SJSA1 (cell line): ENCODE results near the gene NOTO. TPM values are rescaled to one million over a fixed set of nuclear protein-coding genes. Genes with fewer than 3 reads are reported as not detected.
A peak's percentile ranks its signal among the peaks of the same experiment; 100 is the strongest.
"Not testable (repeated sequence)": the region's sequence is repeated elsewhere in the genome, so short reads cannot be mapped to it uniquely, and the experiment has no call there.

Experiments used
- DNase-seq, 2 experiments: peaks; one replicate each; pipeline ENCODE4 v3.0.0-alpha.2; 2015 to 2020; ENCODE audit warnings: low spot score in 2 of 2, low read depth in 1 of 2
- H3K27ac ChIP-seq: fragments of 250-450 bp; sonication (Bioruptor Pico); 2 replicates; pipeline ENCODE4 v1.5.1; 2020; ENCODE audit warnings: mild to moderate bottlenecking, moderate library complexity
- H3K27me3 ChIP-seq: fragments of 250-450 bp; sonication (Bioruptor Pico); replicated peaks from 2 replicates; pipeline ENCODE4 v1.5.1; 2020; ENCODE audit warnings: mild to moderate bottlenecking, moderate library complexity
- H3K36me3 ChIP-seq: fragments of 250-450 bp; sonication (Bioruptor Pico); 2 replicates; pipeline ENCODE4 v1.5.1; 2020; ENCODE audit warnings: mild to moderate bottlenecking
- H3K4me1 ChIP-seq: fragments of 250-450 bp; sonication (Bioruptor Pico); replicated peaks from 2 replicates; pipeline ENCODE4 v1.6.1; 2021; ENCODE audit warnings: mild to moderate bottlenecking
- H3K4me3 ChIP-seq: fragments of 250-450 bp; sonication (Bioruptor Pico); 2 replicates; pipeline ENCODE4 v1.5.1; 2020; ENCODE audit warnings: mild to moderate bottlenecking
- H3K9me3 ChIP-seq: fragments of 250-450 bp; sonication (Bioruptor Pico); replicated peaks from 2 replicates; pipeline ENCODE4 v1.5.1; 2020; ENCODE audit warnings: mild to moderate bottlenecking
- total RNA-seq: library from RNA; depleted of rRNA; stranded (reverse); fragments of >200 nt; shearing (Covaris generic); gene quantifications from 2 replicates; pipeline ENCODE4 v1.2.3, GENCODE V29; 2014

NOTO gene
- total RNA-seq, 1 experiment from 2014 or later, result not detected

DNA sequence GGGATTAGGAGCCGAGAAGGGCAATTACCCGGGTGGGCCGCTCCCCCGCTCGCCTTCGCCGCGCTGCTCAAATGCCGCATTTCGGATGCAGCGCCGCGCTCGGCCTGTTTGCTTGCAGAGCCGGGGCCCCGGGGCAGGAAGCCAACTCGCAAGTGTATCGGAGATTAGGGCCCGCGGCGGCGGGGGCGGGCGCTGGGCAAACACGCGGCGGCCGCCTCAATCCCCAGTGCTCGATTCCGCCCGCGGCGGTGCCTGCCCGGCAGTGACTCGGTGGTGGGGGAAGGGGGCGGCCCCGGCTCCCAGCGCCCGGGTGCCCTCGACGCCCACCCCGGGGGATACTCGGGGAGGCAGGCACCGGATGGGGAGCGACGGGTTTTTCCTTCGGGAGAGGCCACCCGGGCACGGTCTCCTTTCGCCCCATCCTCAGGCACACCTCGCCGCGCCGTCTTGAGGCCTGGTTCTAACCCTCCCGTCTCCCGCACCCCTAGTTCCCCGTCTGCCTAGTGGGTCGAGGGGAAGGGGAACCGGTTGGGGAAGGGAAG lies 26.6 kb upstream of the NOTO start:
- Histone ChIP-seq H3K27me3 (peaks cover 45% of the 10 kb centered on the region), H3K4me3 (peak overlapping the region; percentile 7; the same call in 1 of the 2 replicates), H3K9me3 (no peaks in the 10 kb centered on the region), H3K36me3 (no peaks in the 10 kb centered on the region), H3K27ac (no peak overlapping the region), H3K4me1 (peaks cover 22% of the 10 kb centered on the region)
- peak in 1 of 2 experiments; percentile 63 for DNase-seq

DNA sequence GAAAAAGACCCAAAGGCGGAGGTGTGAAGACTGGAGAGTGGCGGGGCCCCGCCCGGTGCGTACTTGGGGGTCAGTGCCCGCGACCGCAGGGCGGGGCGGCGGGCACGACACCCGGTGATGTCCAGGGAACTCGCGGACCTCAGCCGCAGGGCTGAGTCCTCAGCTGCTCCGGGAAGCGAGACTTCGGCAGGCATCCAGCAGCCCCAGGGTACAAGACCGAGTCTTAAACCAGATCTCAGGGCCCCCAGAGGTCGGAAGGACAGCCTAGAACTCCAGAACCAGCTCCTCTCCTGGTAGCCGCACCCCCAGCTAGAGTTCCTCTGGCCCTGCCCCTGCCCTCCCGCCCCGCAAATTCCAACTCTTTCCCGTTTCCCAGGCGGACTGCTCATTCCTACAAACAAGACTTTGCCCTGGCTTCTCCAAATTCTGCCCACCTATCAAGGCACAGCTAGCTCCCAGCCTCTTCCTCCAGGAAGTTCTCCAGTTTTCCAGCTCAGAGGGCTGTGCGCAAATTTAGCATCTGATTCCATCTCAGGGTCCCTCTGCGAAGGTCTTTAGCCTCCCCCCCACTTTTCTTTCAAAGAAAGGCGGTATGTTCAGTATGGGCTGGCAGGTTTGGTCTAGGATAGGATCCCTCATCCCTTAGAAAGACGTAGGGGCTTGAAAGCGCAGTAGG lies 26.0 kb upstream of the NOTO start:
- Histone ChIP-seq H3K4me1 (peaks cover 22% of the 10 kb centered on the region), H3K27ac (no peak overlapping the region), H3K4me3 (no peak overlapping the region; the same call in 1 of the 2 replicates), H3K36me3 (no peaks in the 10 kb centered on the region), H3K9me3 (no peaks in the 10 kb centered on the region), H3K27me3 (peaks cover 45% of the 10 kb centered on the region)
- DNase-seq, result no peak

DNA sequence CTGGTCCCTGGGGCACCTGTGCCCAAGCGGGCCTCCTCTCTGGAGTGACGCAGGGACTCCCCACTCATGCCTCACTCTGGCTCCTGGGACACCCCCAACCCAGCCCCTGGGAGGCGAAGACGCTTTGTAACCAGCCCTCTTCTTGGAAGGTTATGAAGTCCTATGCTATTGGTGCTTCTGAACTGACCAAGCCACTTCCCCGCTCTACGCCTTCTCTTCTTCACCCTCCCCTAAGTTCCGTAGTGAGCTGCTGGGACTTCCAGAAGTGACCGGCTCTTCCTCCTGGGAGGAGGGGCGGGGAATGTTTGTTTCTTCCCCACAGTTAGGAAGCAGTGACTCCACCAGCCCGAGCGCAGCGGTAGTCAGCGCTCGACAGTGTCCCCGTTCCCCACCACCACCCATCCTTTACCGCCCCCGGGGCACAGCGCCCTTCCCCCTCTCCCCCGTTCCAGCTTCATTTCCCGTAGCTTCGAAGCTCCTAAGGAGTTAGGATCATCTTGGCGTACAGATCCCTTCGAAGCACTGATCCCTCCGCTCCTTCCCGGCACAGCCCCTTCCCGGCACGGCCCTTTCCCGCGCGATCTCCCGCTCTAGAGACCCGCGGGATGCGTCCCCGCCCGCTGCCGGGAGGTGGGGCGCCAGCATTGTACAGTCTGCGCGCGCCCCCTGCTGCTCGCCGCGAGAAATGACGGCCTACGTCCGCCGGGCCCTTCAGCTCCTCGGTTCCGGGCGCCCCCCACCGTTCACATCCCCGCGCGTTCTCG lies 25.3 kb upstream of the NOTO start:
- Histone ChIP-seq H3K36me3 (no peaks in the 10 kb centered on the region), H3K4me3 (peak overlapping the region; percentile 28), H3K9me3 (no peaks in the 10 kb centered on the region), H3K27ac (no peak overlapping the region), H3K4me1 (peaks cover 22% of the 10 kb centered on the region), H3K27me3 (peaks cover 45% of the 10 kb centered on the region)
- DNase-seq, result peak; percentile 81 to 91

DNA sequence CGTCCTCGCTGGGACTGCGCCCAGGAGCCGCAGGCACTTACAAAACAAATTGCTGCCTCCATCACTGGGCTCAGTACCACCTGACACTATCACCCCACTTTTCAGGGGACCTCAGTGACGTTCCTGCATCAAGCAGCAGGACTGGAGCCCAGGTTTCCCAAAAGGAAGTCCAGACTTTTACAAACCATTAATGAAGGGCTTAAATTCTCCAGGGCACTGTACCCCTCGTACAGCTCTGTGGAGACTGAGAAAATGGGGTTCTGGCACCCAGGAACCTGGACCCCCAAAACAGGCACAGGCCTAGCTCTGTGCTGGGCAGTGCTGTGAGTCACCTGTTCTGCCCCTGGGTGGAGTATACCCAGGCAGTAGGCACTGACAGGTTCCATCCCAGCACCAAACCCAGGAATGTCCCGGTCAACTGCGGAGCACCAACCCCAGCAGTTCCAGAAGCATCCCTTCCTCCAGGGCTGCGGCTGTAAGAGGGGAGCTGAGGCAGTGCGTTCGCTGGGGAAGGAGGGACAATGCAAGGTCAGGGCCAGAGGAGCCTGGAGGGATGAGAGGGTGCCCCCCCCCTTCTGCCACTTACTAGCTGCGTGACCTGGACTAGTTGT lies 24.6 kb upstream of the NOTO start:
- DNase-seq, result no peak
- H3K4me1 ChIP-seq, result peaks cover 22% of the 10 kb centered on the region
- no peak overlapping the region for H3K4me3 ChIP-seq
- no peak overlapping the region for H3K27ac ChIP-seq
- no peaks in the 10 kb centered on the region for H3K36me3 ChIP-seq
- H3K9me3 ChIP-seq, result no peaks in the 10 kb centered on the region
- H3K27me3 ChIP-seq, result peaks cover 45% of the 10 kb centered on the region

DNA sequence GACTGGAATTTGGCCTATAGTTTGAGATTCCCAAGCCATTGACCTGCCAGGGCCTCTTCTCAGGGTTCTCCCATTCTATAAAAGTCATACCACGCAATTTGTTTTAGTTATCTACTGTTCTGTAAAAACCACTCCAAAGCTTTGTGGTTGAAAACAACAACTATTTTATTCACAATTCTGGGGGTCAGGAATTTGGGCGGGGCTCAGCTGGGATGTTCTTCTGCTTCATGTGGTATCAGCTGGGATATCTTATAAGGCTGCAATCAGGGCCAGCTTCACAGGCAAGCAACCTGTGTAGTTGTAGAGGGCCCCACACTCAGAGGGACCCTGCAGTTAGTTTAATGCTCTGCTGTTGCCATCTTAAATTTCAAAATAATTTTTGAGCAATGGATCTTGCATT lies 16.4 kb upstream of the NOTO start:
- Histone ChIP-seq H3K27me3 (peaks cover 17% of the 10 kb centered on the region; the same call in 1 of the 2 replicates), H3K4me1 (no peaks in the 10 kb centered on the region), H3K4me3 (no peak overlapping the region), H3K27ac (no peak overlapping the region), H3K36me3 (no peaks in the 10 kb centered on the region), H3K9me3 (no peaks in the 10 kb centered on the region)
- no peak for DNase-seq

DNA sequence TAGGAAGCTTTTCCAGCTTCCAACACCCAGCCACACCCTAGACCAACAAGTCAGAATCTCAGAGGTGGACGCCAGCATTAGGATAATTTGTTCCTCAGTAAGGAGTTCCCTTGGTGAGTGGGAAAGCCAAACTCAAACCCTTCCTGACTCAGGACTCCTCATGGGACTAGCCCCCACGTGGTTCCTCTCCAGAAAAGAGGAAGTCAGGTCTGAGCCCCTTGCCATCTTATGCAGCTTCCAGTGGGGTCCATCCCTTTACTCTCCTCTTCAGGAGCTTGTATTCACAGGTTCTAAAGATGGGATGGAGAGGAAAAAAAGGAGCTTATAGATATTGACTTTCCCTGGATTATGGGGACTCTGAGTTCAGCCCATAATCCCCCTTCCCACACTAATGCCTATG lies 14.8 kb upstream of the NOTO start:
- H3K4me3 ChIP-seq, result no peak overlapping the region
- peaks cover 18% of the 10 kb centered on the region; the same call in 1 of the 2 replicates for H3K27me3 ChIP-seq
- H3K36me3 ChIP-seq, result no peaks in the 10 kb centered on the region
- no peaks in the 10 kb centered on the region for H3K9me3 ChIP-seq
- H3K4me1 ChIP-seq, result no peaks in the 10 kb centered on the region
- DNase-seq, result no peak
- H3K27ac ChIP-seq, result no peak overlapping the region

DNA sequence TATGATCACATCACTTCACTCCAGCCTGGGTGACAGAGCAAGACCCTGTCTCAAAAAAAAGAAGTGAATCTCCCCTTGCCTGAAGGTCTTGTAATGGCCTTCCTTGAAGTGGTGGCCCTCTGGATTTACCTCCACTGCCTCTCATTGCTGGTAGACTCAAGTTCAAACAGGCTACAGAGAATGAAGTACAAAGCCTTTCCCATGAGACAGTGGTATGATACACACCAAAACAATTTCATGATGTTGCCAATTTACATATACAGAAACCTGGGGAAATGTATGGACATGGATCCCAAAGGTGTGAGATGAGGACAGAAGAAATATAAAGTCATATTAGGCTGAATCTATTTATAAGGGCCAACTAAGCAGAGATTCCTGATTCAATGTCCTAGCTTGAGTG lies 4.8 kb upstream of the NOTO start:
- Histone ChIP-seq H3K27me3 (peaks cover 61% of the 10 kb centered on the region), H3K4me1 (no peaks in the 10 kb centered on the region)
- no peak for DNase-seq

DNA sequence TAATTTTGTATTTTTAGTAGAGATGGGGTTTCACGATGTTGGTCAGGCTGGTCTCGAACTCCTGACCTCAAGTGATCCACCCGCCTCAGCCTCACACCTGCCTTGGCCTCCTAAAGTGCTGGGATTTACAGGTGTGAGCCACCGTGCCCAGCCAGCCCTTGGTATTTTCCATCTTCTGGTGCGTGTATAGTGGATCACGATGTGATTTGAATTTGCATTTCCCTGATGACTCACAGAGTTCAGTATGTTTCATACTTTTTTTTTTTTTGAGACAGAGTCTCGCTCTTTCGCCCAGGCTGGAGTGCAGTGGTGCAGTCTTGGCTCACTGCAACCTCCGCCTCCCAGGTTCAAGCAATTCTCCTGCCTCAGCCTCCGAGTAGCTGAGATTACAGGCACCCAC lies 2.1 kb upstream of the NOTO start:
- not testable (repeated sequence) for DNase-seq, H3K36me3 ChIP-seq, H3K27ac ChIP-seq, H3K9me3 ChIP-seq, H3K4me1 ChIP-seq, H3K4me3 ChIP-seq
- H3K27me3 ChIP-seq, result peaks cover 72% of the 10 kb centered on the region

More for the DNA sequence above, 4.8 kb upstream of the NOTO start:
- Histone ChIP-seq H3K36me3 (no peaks in the 10 kb centered on the region), H3K9me3 (peaks cover under 1% of the 10 kb centered on the region; the same call in 1 of the 2 replicates), H3K4me3 (no peak overlapping the region), H3K27ac (no peak overlapping the region)

DNA sequence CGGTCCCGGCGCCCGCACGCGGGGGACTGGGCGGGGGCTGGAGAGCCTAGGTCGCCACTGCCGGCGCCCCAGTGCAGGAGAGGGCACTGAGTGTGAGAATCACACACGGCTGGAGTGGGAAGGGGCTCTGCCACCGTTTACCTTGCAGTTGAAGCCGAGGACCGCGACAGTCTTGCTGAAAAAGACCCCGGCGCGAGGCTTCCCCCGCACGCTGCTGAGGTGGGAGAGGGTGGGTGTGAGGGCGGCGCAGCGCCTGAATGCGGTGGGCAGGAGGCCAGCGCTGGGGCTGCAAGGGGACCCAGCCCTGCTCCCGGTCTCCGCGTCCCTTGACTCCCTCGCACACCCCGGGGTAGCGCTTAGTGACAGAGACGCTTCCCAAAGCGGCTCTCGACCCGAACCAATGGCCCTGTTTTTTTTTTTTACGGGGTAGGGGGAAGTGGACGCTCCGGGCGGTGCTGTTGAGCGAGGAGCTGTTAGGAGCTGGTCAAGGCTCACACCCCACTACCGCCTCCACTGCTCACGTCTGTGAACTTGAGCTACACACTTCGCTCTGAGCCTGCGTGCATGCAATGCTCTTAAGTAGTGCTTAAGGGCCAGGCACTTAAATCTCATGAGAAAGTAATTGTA lies 794 bp downstream of the NOTO start:
- Histone ChIP-seq H3K4me3 (no peak overlapping the region), H3K4me1 (no peaks in the 10 kb centered on the region), H3K27me3 (peaks cover 66% of the 10 kb centered on the region), H3K9me3 (peaks cover 4% of the 10 kb centered on the region; the same call in 1 of the 2 replicates), H3K27ac (no peak overlapping the region), H3K36me3 (no peaks in the 10 kb centered on the region)
- DNase-seq, result no peak

DNA sequence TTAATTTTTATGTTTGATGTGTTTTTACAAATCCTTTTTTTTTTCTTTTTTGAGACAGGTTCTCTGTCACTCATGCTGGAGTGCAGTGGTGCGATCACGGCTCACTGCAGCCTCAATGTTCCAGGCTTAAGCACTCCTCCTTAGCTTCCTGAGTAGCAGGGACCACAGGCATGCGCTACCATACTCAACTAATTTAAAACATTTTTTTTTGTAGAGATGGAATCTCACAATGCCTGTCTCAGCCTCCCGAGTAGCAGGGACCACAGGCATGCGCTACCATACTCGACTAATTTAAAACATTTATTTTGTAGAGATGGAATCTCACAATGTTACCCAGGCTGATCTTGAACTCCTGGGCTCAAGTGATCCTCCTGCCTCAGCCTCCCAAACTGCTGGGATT lies 3.2 kb downstream of the NOTO start:
- no peak overlapping the region for H3K4me3 ChIP-seq
- H3K9me3 ChIP-seq, result peaks cover 4% of the 10 kb centered on the region; the same call in 1 of the 2 replicates
- peaks cover 54% of the 10 kb centered on the region for H3K27me3 ChIP-seq
- H3K36me3 ChIP-seq, result no peaks in the 10 kb centered on the region
- no peaks in the 10 kb centered on the region for H3K4me1 ChIP-seq
- DNase-seq, result no peak
- H3K27ac ChIP-seq, result no peak overlapping the region

DNA sequence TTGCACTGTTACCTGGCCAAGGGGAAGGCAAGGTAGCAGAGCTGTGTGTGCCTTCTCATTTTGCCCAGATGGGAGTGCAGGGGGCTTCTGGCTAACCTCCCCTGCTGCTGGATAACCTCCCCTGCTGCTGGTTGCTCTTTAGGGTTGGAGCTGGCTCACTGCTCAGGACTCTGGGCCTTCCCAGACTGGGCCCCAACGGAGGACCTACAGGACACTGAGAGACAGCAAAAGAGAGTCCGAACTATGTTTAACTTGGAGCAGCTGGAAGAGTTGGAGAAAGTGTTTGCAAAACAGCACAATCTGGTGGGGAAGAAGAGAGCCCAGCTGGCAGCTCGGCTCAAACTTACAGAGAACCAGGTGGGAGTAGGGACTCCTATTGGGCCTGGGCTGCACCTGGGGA lies 5.9 kb downstream of the NOTO start:
- peaks cover 30% of the 10 kb centered on the region for H3K27me3 ChIP-seq
- H3K9me3 ChIP-seq, result no peaks in the 10 kb centered on the region
- DNase-seq, result no peak
- no peaks in the 10 kb centered on the region; the same call in 1 of the 2 replicates for H3K4me1 ChIP-seq
- no peaks in the 10 kb centered on the region for H3K36me3 ChIP-seq
- no peak overlapping the region for H3K27ac ChIP-seq
- no peak overlapping the region for H3K4me3 ChIP-seq

DNA sequence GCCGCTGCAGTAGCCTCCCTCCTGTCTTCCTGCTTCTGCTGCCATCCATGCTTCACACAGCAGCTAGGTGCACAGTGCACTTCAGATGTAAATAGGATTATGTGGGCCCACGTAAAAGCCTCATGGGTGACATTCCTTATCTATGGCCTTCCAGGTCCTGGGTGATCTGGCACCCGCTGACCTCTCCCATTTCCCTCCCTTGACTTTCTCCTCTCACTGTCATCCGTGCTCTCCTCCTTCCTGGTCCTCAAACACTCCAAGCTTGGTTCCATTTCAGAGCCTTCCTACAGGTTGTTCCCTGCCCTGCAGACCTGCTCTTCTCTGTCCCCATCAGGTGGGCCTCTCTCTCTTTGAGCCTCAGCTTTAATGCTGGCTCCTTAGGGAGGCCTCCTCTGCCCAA lies 7.6 kb downstream of the NOTO start:
- no peak for DNase-seq
- H3K36me3 ChIP-seq, result peaks cover 5% of the 10 kb centered on the region
- H3K4me3 ChIP-seq, result no peak overlapping the region
- H3K4me1 ChIP-seq, result peaks cover 3% of the 10 kb centered on the region
- H3K27ac ChIP-seq, result no peak overlapping the region
- peaks cover 19% of the 10 kb centered on the region for H3K27me3 ChIP-seq
- no peaks in the 10 kb centered on the region for H3K9me3 ChIP-seq

DNA sequence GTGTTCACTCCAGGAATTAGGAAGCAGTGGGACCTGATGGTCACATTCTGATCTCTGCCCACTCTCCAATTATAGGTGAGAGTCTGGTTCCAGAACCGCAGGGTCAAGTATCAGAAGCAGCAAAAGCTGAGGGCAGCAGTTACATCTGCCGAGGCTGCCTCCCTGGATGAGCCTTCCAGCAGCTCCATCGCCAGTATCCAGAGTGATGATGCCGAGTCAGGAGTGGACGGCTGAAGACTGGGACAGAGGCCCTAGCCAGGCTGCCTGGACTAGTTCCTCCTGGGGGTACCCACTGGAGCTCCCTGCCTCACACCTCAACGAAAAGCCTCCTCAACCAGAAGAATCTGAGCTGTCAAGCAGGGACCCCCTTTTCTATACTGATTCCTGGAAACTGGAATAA lies 8.3 kb downstream of the NOTO start:
- H3K27me3 ChIP-seq, result peaks cover 12% of the 10 kb centered on the region
- H3K9me3 ChIP-seq, result no peaks in the 10 kb centered on the region

More for the DNA sequence above, 8.3 kb downstream of the NOTO start:
- Histone ChIP-seq H3K4me1 (peaks cover 9% of the 10 kb centered on the region), H3K4me3 (no peak overlapping the region), H3K36me3 (peaks cover 5% of the 10 kb centered on the region), H3K27ac (no peak overlapping the region)
- no peak for DNase-seq
